HG03457 (cell line): ENCODE measurements around the gene TNFRSF8.

Experiments
- ATAC-seq: cut with Tn5 transposase; IDR thresholded peaks from one replicate; pipeline ENCODE4 v1.9.1; 2021; ENCODE audit warnings: moderate number of reproducible peaks; ENCODE audit not compliant: unreplicated experiment

The TNFRSF8 gene

GRCh38 chr1:12059722-12060464 is 3.2 kb upstream of the TNFRSF8 start:
- ATAC-seq: no peak

DNA sequence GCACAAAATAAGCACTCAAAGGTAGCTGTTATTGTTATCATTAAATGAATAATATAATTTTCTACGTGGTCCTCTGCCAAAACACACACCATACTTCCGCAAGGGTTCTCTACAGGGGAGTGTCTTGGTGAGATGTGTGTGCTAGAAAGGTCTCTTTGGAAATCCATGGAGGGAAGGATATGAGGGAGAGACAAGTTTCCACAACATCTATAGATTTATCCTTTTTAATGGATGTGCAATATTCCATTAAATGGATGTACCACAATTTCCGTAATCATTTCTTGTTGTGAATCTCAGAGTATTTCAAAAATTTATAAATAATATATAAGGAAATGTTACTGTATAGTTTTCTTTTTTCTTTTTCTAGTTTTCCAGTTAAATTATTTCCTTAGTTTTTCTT is 2.6 kb upstream of the TNFRSF8 start:
- no peak for ATAC-seq

- ATAC-seq: no peak
Observed at GRCh38 chr1:12064073-12064969, 1.2 kb downstream of the TNFRSF8 start.

DNA sequence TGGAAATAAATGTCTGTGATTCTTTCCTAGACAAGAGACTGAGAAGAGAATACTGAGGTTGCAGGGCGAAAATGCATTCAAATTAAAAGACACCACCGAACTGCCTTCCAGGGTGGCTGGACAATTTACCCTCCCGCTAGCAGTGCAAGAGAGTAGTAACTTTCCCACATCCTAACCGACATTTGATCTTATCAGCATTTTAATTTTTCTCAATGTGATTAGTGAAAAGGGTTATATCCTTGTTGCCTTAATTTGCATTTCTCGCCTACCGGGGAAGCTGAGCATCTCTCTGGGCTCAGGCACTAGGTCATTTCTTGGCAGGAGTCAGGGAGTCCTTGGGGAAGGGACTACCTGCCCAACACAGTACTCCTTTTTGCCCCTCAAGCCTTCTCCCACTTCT is 2.8 kb downstream of the TNFRSF8 start:
- ATAC-seq: no peak

GRCh38 chr1:12067900-12068821 is 5.1 kb downstream of the TNFRSF8 start:
- no peak for ATAC-seq

GRCh38 chr1:12069623-12070244 is 6.6 kb downstream of the TNFRSF8 start:
- no peak for ATAC-seq

DNA sequence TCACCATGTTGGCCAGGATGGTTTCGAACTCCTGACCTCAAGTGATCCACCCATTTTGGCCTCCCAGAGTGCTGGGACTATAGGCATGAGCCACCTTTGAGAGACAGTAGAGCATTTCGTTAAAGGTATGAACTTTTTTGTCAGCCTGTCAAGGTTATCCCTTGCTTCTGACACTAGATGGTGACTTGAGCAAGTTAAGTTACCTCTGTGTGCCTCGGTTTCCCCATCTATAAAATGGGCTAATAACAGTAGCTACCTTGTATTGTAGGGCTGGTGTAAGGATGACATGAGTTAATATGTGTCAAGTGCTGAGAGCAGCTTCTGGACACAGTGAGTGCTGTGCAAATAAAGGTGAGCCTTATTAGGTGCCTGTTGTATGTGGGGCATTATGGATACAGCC is 8.8 kb downstream of the TNFRSF8 start:
- no peak for ATAC-seq

DNA sequence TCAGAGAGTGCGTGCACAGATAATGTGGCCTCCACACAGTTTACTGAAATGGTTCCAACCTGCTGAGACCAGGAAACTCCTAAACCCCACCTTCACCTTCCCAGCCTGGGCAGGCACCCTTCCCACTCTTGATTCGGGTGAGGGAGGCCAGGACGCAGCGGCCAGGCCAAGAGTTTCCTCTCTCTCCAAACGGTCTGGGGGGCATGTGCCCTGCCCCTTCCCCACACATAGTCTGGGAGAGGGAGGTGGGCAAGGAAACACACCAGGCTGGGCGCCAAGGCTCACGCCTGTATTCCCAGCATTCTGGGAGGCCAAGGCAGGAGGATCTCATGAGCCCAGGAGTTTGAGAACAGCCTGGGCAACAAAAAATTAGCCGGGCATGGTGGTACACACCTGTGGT is 9.6 kb downstream of the TNFRSF8 start:
- ATAC-seq: no peak

DNA sequence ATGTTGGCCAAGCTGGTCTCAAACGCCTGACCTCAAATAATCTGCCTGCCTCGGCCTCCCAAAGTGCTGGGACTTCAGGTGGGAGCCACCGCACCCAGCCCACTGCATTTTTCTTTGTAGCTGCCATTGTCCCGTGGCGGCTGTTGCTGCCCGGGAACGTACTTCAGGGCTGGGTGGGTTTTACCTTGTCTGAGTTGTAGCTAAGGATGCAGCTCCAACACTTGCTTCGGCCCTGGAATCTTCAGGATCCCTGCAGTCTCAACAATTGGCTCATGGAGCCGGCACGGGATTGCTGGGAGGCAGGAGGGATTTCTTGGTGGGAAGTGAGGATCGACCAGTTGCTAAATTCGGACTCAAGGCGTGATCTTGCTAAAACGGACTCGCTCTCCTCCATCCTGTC is 10.7 kb downstream of the TNFRSF8 start:
- no peak for ATAC-seq

- no peak for ATAC-seq
Observed at GRCh38 chr1:12075195-12076114, 12.4 kb downstream of the TNFRSF8 start.

DNA sequence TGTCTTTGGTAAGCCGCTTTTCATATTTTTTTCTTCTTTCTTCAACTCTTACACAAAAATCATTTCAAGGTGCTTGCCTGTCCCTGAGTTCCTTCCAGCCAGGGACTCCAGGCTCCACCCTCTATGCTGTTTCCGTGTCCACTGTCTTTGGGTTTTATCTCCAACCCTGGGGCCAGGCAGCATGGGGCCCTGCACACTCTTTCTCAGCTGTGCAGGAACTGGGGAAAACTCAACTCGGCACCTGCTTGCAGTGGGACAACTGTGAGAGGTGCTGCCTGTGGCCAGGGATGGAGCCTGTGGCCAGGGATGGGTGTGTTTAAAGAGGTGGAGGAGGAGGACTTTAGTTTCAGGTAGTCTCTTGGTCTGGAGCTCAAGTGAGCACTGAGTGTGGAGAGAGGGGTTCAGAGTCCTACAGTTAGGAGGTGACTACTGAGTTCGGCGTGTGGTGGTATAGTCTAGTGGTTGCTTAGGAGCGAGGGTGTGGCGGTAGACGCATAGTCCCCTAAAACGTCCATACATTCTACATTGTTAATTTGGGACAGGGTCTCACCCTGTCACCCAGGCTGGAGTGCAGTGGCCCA is 13.4 kb downstream of the TNFRSF8 start:
- no peak for ATAC-seq

DNA sequence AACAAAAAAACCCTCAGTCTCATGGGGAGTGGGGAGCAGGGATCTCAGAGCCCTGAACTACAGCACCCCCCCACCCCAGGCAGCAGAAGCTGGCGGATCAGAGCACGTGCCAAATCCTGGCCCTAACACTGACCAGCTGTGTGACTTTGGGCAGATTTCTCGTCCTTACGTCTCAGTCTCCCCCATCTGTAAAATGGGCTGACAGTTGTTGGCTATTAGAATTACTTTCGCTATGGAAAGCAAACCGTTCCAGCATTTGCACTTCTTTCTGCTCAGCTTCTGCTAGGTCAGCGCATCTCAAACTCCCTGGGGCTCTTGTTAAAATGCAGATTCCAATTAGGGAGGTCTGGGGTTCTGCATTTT is 15.5 kb downstream of the TNFRSF8 start:
- peak; percentile 9 for ATAC-seq

- peak; percentile 38 for ATAC-seq
Observed at GRCh38 chr1:12078938-12079861, 16.1 kb downstream of the TNFRSF8 start.

- no peak for ATAC-seq
Observed at GRCh38 chr1:12080156-12080555, 17.1 kb downstream of the TNFRSF8 start.

DNA sequence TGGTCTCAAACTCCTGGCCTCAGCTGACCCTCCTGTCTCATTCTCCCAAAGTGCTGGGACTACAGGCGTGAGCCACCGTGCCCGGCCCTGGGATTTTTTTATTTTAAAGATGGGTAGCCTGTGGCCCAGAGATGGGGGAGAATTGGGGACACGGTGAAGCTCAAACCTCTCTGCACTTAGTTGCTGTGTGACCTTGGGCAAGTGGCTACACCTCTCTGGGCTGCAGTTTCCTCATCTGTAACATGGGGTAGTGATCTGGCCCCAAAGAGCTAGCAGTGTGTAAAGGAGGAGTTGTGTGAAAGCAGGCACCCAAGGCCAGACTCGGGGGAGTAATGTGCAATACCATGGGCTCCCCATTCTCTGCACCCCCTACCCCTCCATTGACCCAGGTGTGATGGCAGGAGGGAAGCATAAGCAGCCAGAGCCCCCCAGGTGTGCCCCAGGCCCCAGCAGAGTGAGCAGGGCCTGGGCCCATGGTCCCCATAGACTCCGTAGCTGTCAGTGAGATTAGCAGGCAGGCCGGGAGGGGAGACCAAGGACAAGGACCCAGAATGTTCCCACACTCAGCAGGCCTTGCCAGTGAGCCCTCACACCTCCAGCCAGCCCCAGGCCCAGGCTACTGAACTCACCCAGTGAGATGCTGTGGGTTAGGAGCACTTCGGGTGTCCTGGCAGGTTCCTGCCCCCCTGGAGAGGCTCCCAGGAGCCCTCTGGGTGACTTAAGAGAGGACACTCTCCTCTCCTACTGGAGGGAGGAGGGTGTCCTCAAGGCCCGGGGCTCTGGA is 17.9 kb downstream of the TNFRSF8 start:
- no peak for ATAC-seq

- no peak for ATAC-seq
Observed at GRCh38 chr1:12081648-12082396, 18.7 kb downstream of the TNFRSF8 start.

DNA sequence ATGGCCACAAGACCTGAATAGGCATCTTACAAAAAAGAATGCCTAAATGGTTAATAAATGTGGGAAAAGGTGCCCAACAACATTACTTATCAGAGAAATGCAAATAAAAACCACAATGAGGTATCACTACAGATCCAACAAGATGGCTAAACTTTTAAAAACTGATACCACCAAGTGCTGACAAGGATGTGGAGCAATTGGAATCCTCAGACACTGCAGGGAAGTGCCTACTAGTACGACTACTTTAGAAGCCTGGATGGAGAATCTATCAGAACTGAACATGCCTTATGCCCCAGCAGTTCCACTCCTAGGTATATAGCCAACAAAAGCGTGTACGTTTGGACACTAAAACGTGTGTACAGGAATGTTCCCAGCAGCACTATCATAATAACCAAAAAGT is 19.9 kb downstream of the TNFRSF8 start:
- ATAC-seq: no peak
